GM19193 (cell line): Measurements from ENCODE around the gene NPW.

Source experiments
- POLR2A ChIP-seq: IDR thresholded peaks from 4 replicates; pipeline ENCODE4 v1.6.1; 2011; ENCODE audit not compliant: insufficient read depth, insufficient read length; ENCODE audit errors: extremely low read depth

The NPW gene

GRCh38 chr16:1980770-1981087, 38.9 kb upstream of the NPW start:
- no peak for TF ChIP-seq POLR2A

- no peak for TF ChIP-seq POLR2A
Observed at GRCh38 chr16:1981398-1981836, 38.2 kb upstream of the NPW start, which contains the start of gene NOXO1. Gene NOXO1 (minus strand): TSS chr16:1981469. CDS start chr16:1981179, 290 bp downstream.

- no peak for TF ChIP-seq POLR2A
Observed at GRCh38 chr16:1982013-1982433, 37.6 kb upstream of the NPW start.

- TF ChIP-seq POLR2A, result no peak
Observed at GRCh38 chr16:1982991-1983543, 36.5 kb upstream of the NPW start.

- TF ChIP-seq POLR2A, result peak; percentile 93
Observed at GRCh38 chr16:1983544-1984346, 35.8 kb upstream of the NPW start, which contains the start of gene GFER. Gene GFER (plus strand): TSS chr16:1984193. CDS start chr16:1984219, 26 bp downstream.

GRCh38 chr16:1984347-1985225, 35.0 kb upstream of the NPW start:
- no peak for TF ChIP-seq POLR2A

GRCh38 chr16:1985466-1986150, 34.0 kb upstream of the NPW start:
- TF ChIP-seq POLR2A, result no peak

GRCh38 chr16:1987198-1987597, 32.4 kb upstream of the NPW start:
- TF ChIP-seq POLR2A, result no peak

GRCh38 chr16:1989209-1990100, 30.1 kb upstream of the NPW start, which contains the start of gene SYNGR3:
Gene SYNGR3 (plus strand): TSS chr16:1989970. CDS start chr16:1990103, 133 bp downstream.
- TF ChIP-seq POLR2A, result no peak

GRCh38 chr16:1990101-1990350, 29.6 kb upstream of the NPW start:
- TF ChIP-seq POLR2A, result no peak

GRCh38 chr16:1990351-1991134, 29.0 kb upstream of the NPW start:
- TF ChIP-seq POLR2A, result no peak

- TF ChIP-seq POLR2A, result peak; percentile 21
Observed at GRCh38 chr16:1991135-1991551, 28.4 kb upstream of the NPW start.

GRCh38 chr16:1991588-1991947, 28.0 kb upstream of the NPW start:
- TF ChIP-seq POLR2A, result no peak

- TF ChIP-seq POLR2A, result peak; percentile 64
Observed at GRCh38 chr16:1991948-1992703, 27.5 kb upstream of the NPW start.
